NCI-H2081 (cell line): ENCODE measurements around the gene HKDC1.

Experiments used
- DNase-seq, 2 experiments: peaks; one replicate each; lab custom pipeline; 2025; lab: John Stamatoyannopoulos, UW

The HKDC1 gene

DNA sequence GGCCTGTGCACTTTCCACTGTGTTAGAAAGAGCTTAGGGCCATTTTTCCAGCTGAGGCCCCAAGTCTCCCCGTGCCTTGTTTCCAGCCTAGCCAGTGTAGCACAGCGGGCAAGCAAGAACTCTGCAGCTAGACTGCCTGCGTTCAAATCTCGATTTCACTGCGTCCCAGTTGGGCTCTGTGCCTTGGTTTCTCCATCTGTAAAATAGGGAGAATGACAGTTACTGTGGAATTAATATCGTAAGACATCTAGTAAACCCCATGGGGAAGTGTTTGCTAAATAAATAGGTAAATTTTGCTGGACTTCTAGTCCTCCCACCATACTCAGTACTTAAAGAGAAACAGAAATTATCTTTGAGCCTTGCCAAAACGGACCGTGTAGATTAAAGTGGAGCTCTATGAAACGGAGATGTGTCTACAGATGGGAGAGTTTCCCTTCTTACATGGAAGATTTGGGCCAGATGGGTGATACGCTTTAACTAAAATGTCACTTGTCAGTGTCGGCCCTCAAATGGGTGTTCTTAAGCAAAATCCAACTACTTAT, 3.5 kb upstream of the HKDC1 start:
- no peak for DNase-seq

DNA sequence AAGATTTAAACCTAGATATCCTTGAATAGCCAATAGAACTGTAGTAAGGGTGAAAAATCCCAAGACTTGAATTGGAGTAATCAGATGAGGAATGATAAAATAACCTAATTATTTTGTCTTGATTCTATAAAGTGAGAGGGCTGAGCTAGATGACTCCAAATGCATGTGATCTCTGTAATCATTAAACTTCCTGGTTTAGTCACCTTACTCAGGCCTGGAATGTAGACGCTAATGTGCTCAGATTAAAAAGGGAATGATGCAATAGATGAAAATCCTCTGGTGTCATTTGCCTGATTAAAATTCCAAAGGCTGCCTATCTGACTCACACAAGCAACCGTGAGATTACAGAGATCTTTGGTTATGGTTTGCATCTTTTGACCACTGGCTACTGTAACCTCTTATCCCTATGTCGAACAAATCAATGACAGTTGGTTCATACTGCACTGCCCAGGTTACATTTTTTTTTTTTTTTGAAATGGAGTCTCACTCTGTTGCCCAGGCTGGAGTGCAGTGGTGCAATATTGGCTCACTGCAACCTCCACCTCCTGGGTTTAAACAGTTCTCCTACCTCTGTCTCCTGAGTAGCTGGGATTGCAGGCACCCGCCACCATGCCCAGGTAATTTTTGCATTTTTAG, 2.9 kb upstream of the HKDC1 start:
- DNase-seq = no peak

DNA sequence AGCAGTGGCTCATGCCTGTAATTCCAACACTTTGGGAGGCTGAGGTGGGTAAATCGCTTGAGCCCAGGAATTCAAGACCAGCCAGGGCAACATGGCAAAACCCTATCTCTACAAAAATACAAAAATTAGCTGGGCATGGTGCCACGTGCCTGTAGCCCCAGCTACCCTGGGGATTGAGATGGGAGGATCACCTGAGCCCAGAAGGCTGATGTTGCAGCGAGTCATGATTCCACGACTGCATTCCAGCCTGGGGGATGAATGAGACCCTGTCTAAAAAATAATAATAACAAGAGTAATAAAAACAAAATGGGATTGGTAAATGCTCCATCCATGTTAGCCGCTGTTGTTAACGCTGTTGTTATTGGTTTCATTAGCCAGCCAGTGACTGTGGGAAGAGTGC, 1.3 kb upstream of the HKDC1 start:
- DNase-seq = no peak

DNA sequence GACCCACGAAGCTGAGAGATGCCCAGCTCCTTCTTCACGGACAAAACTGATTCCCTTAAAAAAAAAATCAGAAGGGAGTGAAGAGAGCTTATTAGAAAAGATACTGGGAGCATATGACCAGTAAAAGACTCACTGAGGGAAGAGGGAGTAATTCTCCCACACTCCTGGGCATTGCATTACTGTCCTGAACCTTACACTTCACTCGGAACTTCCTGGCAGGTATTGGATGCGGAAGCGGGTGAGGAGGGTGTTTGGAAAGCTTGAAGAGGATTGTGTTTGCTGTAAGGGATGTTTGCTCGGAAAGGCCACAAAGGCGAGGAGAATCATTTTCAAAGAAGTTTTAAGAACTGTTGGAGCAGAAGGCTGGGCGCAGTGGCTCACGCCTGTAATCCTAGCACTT, 375 bp downstream of the HKDC1 start:
- no peak for DNase-seq

DNA sequence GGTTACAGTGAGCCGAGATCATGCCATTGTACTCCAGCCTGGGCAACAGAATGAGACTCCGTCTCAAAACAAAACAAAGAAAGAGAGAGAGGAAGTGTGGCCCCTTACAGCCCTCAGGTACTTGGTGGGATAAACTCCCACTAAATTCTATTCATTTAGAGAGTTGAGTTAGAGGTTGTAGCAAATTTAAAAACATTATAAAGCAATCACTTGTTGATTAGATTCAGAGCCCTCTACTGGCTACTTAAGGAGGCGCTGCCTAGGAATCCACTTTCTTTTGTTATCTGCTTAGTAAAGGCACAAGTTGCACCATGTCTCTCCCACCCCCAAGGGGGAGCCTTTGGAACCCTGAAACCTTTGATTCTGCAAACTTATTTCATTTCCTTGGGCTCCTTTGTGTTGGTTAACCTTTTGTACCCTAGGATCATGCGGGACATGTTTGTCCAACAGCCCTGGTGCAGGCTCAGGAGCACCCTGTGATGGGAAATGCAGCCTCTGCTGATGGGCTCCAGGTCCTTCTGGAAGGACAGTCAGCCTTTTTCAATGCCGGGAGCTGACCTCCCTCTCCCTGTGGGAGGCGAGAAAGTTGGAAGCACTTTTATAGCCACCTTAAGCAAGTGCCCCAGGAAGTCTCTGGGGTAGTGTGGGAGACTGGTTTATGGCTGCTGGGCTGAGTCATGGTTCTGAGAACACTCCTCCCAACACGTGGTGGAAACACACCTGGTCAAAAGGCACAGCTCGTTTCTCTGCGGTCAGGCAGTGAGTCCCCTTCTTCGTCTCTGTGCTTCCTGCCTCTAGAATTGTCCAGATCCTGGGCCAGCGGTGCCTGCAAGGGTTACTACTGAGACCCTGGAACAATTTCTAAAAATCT, 2.3 kb downstream of the HKDC1 start:
- peak; percentile 16 to 21 for DNase-seq

DNA sequence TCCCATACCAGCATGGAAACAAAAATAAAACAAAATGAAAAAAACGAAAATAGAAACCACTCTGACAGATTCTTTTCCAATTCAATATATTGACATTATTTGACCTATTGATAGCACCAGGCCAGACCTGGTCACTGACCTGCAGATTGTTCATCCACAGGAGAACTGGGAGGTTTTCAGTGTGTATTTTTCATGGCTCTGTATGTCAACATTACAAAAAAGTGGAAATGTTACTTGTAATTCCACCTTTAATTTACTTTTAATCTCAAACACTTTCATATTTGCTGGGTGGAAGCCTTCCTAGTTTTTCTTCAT, 2.9 kb downstream of the HKDC1 start:
- no peak for DNase-seq

DNA sequence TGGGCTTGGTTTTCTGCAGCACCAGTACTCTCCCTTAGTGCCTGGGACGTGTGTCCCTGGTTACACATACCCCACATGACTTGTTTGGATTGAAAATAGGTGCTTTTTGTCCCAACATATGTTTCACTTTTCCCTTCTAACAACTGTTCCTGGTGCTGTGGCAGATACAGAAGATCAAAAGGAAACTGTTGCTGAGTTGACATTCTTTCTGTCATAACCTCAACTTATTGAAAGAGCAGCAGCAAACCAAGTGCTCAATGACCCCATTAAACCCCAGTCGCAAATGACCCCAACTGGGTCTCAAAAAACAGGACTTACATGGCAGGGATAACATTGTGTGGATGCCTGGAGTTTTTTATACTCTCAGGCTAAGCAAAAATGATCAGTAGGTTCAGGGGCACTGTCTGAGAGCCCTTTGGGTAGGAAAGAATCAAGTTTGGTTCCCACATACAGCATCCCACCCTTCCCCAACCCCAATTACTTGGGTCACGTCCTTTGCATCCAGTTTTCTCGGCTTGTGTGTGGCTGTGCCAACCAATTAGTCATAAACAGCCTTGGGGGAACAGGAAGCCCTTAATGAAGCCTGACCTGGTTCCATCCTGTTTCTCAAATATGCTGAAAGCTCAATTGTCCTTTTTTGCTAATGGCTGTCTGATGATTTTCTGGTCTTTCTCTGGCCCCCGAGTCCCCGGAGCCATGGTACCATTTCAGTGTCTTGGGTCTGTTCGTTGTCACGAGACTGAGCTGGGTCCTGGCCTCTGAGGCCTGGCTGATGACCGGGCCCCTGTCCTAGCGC, 4.9 kb downstream of the HKDC1 start:
- DNase-seq = no peak

DNA sequence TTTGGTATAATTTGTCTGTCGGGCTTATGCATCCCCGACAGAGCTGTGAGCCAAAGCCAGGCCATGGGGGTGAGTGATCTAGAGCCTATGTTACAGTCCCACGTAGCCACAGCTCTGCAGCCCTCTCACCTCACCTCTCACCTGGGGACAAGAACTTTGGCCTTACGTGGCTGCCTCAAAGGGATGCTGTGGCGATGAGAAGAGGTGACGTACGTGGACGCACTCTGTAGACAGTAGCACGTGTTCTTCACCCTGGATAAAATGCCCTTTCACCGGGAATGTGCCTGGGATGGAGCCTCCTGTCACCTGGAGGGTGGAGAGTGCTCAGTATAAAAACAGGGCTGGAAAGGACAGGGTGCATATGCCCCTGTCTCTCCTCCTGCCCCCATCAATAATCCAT, 5.5 kb downstream of the HKDC1 start:
- no peak for DNase-seq

DNA sequence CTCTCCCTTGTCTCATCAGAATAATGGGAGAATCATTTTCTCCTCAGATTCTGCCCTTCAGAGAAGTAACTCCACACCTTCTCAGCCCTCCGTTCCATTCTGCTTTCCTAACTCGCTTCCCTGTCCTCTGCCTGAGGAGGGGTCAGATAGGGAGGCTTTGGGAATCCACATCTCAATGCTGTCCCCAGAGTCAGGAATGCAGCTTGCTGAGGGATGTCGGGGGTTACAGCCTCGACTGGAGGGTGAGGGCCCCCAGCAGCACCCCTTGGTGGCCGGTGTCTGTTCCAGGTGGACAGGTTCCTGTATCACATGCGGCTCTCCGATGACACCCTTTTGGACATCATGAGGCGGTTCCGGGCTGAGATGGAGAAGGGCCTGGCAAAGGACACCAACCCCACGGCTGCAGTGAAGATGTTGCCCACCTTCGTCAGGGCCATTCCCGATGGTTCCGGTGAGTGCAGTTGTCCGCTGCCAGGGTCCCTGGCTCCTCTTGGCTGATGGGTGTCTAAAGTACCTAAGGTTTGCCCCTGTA, 6.9 kb downstream of the HKDC1 start:
- no peak for DNase-seq

DNA sequence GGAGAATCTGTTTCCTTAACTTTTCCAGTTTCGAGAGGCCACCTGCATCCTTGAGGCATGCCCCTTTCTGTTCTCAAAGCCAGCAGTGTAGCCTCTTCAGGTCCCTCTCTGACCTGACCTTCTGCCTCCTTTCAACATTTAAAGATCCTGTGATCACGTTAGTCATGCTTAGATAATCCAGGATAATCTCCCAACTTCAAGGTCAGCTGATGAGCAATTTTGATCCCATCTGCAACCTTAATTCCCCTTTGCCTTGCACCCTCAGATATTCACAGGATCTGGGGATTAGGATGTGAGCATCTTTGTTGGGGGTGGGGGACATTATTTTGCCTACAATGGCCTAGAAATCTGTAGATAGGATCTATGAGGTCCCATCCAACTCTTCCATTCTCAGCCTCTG, 8.0 kb downstream of the HKDC1 start:
- DNase-seq = no peak

DNA sequence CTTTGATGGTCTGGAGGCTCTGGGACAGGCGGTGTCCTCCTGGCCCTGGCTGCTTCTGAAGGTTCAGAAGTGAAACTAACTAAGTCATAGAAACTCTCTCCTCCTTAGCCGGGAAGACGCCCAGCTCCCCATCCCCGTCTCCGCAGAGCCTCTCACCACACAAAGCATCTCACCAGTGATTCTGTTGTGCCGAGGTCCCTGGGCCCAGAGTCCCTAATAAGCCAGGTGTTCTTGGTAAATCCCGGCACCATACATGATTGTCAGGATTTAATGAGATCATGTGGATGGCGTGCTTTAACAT, 9.4 kb downstream of the HKDC1 start:
- no peak for DNase-seq

DNA sequence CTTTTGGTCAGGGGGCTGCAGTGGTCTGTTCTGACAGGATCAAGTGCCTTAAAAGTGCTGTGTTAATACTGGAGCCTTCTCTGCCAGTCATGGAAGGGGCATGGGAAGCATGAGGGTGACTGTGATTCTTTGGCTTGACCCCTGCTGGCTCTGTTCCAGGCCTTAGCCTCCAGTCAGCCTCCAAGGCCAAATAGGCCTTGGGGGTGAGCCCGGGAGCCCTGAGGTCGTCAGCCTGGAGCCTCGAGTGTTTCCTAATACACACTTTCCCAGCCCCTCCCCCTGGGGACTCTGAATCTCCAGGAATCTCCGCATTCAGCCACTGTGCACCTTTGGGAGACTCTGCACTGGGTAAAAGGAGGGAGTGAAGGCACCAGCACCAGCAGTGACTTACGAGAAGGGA, 10.0 kb downstream of the HKDC1 start:
- no peak for DNase-seq

DNA sequence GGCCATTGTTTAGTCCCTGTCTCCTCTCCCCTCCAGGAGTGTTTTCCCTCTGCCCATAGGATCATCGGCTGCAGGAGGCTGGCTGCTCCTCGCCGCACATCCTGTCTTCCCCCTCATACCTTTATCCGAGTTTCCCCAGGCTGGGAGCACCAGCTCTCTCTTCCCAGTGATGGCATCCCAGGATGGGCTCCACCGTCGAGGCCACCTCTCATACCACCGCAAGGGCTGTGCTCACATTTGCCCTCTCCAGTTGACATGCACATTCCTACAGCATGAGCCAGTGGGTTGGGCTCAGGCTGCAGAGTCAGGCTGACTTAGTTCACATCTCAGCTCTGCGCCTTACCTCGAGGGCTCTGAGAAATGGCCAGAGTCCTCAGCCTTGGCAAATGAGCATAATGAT, 12.1 kb downstream of the HKDC1 start:
- no peak for DNase-seq

DNA sequence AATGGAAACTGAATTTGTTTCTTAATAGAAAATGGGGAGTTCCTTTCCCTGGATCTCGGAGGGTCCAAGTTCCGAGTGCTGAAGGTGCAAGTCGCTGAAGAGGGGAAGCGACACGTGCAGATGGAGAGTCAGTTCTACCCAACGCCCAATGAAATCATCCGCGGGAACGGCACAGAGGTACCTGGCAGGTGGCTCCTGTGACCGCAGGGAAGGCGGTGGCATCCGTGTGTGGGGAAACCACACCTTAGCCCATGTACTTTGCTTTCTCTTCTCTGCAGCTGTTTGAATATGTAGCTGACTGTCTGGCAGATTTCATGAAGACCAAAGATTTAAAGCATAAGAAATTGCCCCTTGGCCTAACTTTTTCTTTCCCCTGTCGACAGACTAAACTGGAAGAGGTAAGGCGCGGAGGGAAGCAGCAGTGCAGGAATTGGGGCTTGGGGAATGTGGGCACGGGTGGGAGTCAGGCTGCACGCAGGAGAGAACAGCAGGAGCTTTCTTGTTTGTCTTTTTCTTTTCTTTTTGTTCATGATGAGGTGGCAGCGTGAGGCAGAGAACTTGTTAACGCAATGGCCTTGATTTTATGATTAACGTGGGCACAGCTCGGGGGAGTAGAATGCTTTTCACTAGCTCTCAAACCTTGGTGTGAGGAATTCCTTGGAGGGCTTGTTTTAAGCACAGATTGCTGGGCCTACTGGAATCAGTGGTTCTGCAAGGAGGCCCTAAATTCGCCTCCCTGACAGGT, 12.8 kb downstream of the HKDC1 start:
- no peak for DNase-seq

DNA sequence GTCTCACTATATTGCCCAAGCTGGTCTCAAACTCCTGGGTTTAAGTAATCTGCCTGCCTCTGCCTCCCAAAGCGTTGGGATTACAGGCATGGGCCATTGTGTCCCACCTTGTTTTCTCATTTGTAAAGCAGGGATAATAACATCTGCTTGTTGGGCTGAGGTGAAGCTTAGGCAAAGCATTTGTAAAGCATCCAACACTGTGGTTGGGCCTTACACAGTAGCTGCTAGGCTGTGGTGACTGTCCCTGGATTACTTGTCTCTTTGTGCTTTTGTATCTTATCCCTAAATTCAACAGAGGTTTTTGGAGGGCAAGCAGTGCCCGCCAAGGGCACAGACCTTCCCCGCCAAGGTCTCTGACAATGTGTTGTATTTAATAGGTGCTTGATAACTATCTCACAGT, 14.3 kb downstream of the HKDC1 start:
- no peak for DNase-seq

DNA sequence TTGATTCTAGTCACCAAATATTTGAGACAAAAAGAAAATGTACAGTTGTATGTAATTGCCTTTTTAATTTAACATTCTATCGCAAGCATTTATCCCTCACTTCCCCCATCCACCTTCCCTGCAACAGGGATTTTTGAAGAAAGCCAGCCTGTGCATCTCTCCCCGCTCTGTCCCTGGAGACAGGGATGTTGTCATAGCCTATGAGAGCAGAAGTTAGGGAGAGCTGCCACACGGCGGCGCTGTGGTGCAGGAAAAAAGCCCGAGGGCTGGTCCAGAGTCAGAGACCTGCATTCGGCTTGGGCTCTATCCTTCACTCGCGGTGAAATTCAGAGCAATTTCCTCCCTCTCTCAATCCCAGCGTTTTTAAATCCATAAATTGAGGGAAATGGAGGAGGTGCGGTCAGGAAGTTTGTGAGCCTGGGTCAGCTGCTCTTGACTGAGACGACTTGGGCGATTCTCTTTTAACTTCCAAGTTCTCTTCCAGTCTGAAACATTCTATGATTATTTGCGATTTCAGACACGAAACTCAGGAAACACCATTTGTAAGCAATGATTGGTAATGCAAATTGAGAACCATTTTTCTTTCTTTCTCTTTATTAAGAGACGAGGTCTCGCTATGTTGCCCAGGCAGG, 17.5 kb downstream of the HKDC1 start:
- peak; percentile 59 to 70 for DNase-seq

DNA sequence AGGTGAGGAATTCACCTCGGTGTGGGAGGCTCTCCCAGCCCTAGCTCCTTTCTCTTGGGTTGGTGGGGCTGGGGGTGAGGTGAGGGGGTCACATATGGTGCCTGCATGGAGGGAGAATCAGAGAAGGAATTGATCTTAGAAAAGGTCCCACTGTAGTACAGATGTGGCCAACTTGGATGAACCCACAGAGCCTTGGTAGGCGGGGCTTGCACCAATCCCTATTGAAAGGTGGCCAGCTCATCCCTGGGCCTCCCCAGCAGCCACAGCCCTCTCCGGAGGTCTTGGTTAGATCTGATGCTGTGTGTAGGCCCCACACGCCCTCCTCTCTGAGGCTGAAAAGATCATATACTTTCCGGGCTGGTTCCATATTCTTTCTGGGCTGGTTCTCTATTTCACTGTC, 19.0 kb downstream of the HKDC1 start:
- no peak for DNase-seq

DNA sequence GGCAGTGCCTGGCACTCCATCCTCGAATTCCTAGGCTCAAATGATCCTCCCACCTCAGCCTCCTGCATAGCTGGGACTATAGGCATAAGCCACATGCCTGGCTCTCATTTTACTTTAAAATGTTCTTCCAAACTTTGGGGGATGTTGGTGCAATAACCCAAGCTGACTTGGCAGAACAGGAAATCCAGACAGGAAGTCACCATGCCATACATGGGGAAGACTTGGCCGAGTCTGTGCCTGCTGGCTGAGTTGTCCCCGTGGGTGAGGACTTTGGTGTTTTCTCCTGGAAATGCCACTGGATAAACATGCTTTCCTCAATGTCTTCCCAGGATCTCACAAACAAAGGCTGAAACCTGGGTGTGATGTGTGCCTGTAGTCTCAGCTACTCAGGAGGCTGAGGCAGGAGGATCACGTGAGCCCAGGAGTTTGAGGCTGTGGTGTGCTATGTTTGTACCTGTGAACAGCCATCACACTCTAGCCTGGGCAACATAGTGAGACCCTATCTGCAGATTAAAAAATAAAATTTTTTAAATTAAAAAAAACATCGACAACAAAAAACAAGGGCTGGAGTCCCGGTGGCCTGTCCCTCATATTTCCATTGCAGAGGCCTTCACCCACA, 19.8 kb downstream of the HKDC1 start:
- no peak for DNase-seq

DNA sequence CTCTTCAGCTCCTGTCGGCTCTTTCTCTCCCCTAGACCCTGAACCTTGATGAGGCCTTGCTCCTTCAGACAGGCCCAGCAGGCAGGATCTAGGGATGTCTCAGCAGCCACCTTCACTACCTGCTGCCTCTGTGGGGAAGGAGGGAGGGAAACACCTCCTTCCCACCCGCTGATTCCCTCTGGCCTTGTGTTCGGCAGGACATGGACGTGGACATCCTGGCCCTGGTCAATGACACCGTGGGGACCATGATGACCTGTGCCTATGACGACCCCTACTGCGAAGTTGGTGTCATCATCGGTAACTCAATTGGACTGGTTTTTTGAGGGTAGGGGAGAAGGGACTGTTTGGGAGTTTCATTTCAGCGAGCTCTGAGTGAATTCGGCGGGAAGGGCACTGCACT, 20.3 kb downstream of the HKDC1 start:
- no peak for DNase-seq

DNA sequence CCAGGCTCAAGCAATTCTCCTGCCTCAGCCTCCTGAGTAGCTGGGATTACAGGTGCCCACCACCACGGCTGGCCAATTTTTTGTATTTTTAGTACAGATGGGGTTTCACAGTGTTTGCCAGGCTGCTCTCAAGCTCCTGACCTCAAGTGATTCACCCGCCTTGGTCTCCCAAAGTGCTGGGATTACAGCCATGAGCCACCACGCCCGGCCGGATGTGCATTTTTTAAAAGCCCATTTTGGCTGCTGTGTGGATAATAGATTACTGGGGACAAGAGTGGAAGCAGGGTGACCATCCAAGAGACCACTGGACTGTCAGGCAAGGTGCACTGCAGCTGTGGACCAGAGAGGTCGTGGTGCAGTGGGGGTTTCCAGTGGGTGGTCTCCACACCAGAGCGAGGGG, 21.4 kb downstream of the HKDC1 start:
- no peak for DNase-seq
